Measurements from ENCODE around the gene NIPBL. TPM values are rescaled to one million over a fixed set of nuclear protein-coding genes. Genes with fewer than 3 reads are reported as not detected.
"Not testable (repeated sequence)": the region's sequence is repeated elsewhere in the genome, so short reads cannot be mapped to it uniquely, and the experiment has no call there.

The NIPBL gene
- total RNA-seq, 1 donor from 2014 or later: 63.0 TPM

DNA sequence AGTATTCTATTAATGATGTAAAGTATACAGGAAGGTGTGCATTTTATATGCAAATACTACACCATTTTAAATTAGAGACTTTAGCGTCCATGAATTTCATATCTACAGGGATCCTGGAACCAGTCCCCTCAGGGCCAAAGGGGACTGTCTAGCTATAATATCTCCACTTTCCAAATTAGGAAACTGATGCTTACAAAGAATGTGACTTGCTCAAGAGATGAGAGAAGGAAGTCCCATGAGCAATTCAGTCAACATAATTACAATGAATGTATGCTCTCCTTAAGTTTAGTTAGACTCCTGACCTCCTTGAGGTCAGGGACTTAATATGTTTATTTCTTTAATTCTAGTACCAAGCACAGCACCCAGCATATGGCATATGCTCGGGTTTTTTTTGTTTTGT, 23.7 kb downstream of the NIPBL start:
- TF ChIP-seq, protein P1, sequence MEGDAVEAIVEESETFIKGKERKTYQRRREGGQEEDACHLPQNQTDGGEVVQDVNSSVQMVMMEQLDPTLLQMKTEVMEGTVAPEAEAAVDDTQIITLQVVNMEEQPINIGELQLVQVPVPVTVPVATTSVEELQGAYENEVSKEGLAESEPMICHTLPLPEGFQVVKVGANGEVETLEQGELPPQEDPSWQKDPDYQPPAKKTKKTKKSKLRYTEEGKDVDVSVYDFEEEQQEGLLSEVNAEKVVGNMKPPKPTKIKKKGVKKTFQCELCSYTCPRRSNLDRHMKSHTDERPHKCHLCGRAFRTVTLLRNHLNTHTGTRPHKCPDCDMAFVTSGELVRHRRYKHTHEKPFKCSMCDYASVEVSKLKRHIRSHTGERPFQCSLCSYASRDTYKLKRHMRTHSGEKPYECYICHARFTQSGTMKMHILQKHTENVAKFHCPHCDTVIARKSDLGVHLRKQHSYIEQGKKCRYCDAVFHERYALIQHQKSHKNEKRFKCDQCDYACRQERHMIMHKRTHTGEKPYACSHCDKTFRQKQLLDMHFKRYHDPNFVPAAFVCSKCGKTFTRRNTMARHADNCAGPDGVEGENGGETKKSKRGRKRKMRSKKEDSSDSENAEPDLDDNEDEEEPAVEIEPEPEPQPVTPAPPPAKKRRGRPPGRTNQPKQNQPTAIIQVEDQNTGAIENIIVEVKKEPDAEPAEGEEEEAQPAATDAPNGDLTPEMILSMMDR (IDR thresholded peaks at IDR 0.05): no peak
- ATAC-seq (peak; percentile 57), DNase-seq (no peak)
- peaks cover 7% of the 10 kb centered on the region for H3K9me3 ChIP-seq
- H3K4me1 ChIP-seq: peaks cover 26% of the 10 kb centered on the region
- no peak overlapping the region for H3K4me3 ChIP-seq
- no peaks in the 10 kb centered on the region for H3K27me3 ChIP-seq
- no peak overlapping the region for H3K27ac ChIP-seq
- no peaks in the 10 kb centered on the region for H3K36me3 ChIP-seq
- intact Hi-C loops (cut with DNase I): no loop called here

DNA sequence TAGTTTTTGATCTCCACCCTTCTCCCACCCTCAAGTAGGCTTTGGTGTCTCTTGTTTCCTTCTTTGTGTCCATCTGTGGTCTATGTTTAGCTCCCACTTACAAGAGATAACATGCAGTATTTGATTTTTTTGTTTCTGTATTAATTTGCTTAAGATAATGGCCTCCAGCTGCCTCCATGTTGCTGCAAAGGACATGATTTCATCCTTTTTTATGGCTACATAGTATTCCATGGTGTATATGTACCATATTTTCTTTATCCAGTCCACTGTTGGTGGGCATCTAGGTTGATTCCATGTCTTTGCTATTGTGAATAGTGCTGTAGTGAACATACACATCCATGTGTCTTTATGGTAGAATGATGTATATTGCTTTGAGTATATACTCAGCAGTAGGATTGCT, 24.5 kb downstream of the NIPBL start:
- H3K27me3 ChIP-seq; H3K27ac ChIP-seq; H3K9me3 ChIP-seq; DNase-seq; intact Hi-C loops (cut with DNase I); ATAC-seq; H3K4me3 ChIP-seq; H3K36me3 ChIP-seq: not testable (repeated sequence)
- peaks cover 19% of the 10 kb centered on the region for H3K4me1 ChIP-seq

GRCh38 chr5:36901856-36902255, 25.3 kb downstream of the NIPBL start:
- DNase-seq (no peak), ATAC-seq (no peak)
- peaks cover 17% of the 10 kb centered on the region for H3K4me1 ChIP-seq
- H3K27ac ChIP-seq: no peak overlapping the region
- TF ChIP-seq, protein P1 (IDR thresholded peaks at IDR 0.05): no peak
- no peaks in the 10 kb centered on the region for H3K36me3 ChIP-seq
- H3K4me3 ChIP-seq: no peak overlapping the region
- intact Hi-C loops (cut with DNase I): no loop called here
- H3K27me3 ChIP-seq: no peaks in the 10 kb centered on the region
- peaks cover 7% of the 10 kb centered on the region for H3K9me3 ChIP-seq

- Histone ChIP-seq H3K36me3 (no peaks in the 10 kb centered on the region), H3K4me1 (peaks cover 17% of the 10 kb centered on the region), H3K27ac (no peak overlapping the region), H3K9me3 (peaks cover 7% of the 10 kb centered on the region), H3K4me3 (no peak overlapping the region), H3K27me3 (no peaks in the 10 kb centered on the region)
- TF ChIP-seq, protein P1 (IDR thresholded peaks at IDR 0.05): no peak
- no peak for DNase-seq
- intact Hi-C loops (cut with DNase I): no loop called here
- ATAC-seq: no peak
Observed at GRCh38 chr5:36902353-36902752, 25.8 kb downstream of the NIPBL start.

GRCh38 chr5:36904677-36905076, 28.1 kb downstream of the NIPBL start:
- TF ChIP-seq, protein P1 (IDR thresholded peaks at IDR 0.05): no peak
- Histone ChIP-seq H3K27ac (no peak overlapping the region), H3K4me3 (no peak overlapping the region), H3K27me3 (no peaks in the 10 kb centered on the region), H3K4me1 (peaks cover 21% of the 10 kb centered on the region), H3K9me3 (peaks cover 7% of the 10 kb centered on the region), H3K36me3 (no peaks in the 10 kb centered on the region)
- no peak for ATAC-seq
- intact Hi-C loops (cut with DNase I): no loop called here
- DNase-seq: no peak

DNA sequence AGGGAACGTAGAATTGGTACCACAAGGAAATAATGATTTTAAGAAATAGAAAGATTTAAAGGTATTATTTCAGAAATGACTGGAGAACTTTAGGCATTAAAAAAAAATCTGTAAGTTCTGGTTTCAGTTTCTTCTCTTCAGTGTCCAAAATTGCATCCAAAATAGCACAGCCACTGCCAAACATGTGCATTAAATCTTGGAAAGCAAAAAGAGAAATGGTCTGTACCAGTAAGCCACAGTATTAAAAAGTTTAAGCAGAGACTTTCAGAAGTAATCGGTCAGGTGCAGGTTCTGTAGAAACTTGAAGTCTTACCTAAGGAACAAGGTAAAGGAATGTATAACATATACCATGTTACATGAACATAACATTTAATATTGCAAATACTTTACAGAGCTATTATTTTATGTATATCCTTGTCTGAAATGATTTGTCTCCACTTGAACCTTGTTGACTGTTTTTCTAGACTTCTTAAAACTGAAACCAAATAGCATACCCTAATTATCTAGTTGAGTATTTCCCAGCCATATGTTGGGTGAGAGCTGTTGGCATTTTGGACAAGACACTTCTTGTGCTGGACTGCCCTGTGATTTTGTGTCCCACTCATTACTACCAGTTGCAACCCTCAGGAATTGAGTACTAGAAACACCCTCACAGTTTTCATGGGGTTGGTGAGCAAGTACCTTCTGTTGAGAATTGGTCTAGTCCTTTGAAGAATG, 32.1 kb downstream of the NIPBL start:
- no peak overlapping the region for H3K4me3 ChIP-seq
- TF ChIP-seq, protein P1 (IDR thresholded peaks at IDR 0.05): no peak
- no peaks in the 10 kb centered on the region for H3K27me3 ChIP-seq
- intact Hi-C loops (cut with DNase I): no loop called here
- H3K9me3 ChIP-seq: no peaks in the 10 kb centered on the region
- no peaks in the 10 kb centered on the region for H3K36me3 ChIP-seq
- no peak for ATAC-seq
- DNase-seq: no peak
- H3K27ac ChIP-seq: no peak overlapping the region
- H3K4me1 ChIP-seq: peaks cover 21% of the 10 kb centered on the region
